Measurements from ENCODE around the gene CHP1. TPM values are rescaled to one million over a fixed set of nuclear protein-coding genes. Genes with fewer than 3 reads are reported as not detected.

CHP1 gene
- polyA plus RNA-seq, 3 donors = 57.2 to 67.2 (median 58.8) TPM

GRCh38 chr15:41301587-41301986 lies 70.5 kb downstream of the CHP1 start:
- Histone ChIP-seq H3K27me3 (ENCODE audit: control insufficient read depth in 2 of 2, insufficient read depth in 2 of 2, low read length in 2 of 2) (no peaks in the 10 kb centered on the region), H3K4me1 (ENCODE audit: control insufficient read depth in 1 of 2, insufficient read depth in 2 of 2, low read length in 2 of 2) (peaks cover 0 to 8% of the 10 kb centered on the region in 2 donors), H3K79me2 (ENCODE audit: insufficient read depth, low read length) (peaks cover 2% of the 10 kb centered on the region), H3K4me2 (replicated peaks; ENCODE audit: extremely low read depth, low read length, poor library complexity, severe bottlenecking) (no peak overlapping the region), H3K27ac (ENCODE audit: low read depth in 1 of 2, low read length in 2 of 2) (no peak overlapping the region), H3K9me3 (replicated peaks in 1 of 2; ENCODE audit: control insufficient read depth in 1 of 2, insufficient read depth in 1 of 2, low read length in 2 of 2) (no peaks in the 10 kb centered on the region), H2AFZ (ENCODE audit: insufficient read depth, low read depth, low read length, poor library complexity, severe bottlenecking) (no peak overlapping the region), H3K9ac (ENCODE audit: insufficient read depth, low read length, poor library complexity, severe bottlenecking) (no peak overlapping the region), H3K36me3 (replicated peaks in 1 of 2; ENCODE audit: control insufficient read depth in 1 of 2, insufficient read depth in 2 of 2, low read length in 2 of 2) (peaks cover 33 to 57% of the 10 kb centered on the region in 2 donors), H3K4me3 (replicated peaks in 1 of 3; ENCODE audit: low read depth in 2 of 3, low read length in 3 of 3) (no peak overlapping the region), H4K20me1 (ENCODE audit: insufficient read depth, low read length) (no peaks in the 10 kb centered on the region)
- H3K27ac Mint-ChIP-seq = no peak overlapping the region
- WGBS (ENCODE audit: insufficient coverage) = no CpG with 5 or more reads among the region's 1 CpG
- peaks cover 30 to 50% of the 10 kb centered on the region in 2 donors for H3K36me3 Mint-ChIP-seq
- H3K9me3 Mint-ChIP-seq = no peaks in the 10 kb centered on the region
- TF ChIP-seq CTCF (IDR thresholded peaks at IDR 0.05) = no peak
- no peaks in the 10 kb centered on the region for H3K27me3 Mint-ChIP-seq (ENCODE audit: low read depth in 3 of 3)
- no peak for DNase-seq
- H3K4me1 Mint-ChIP-seq = peaks cover 11% of the 10 kb centered on the region
- no peak overlapping the region for H3K4me3 Mint-ChIP-seq
- intact Hi-C loops (cut with micrococcal nuclease) = no loop called here

GRCh38 chr15:41304149-41304770 lies 73.2 kb downstream of the CHP1 start:
- H3K4me2 ChIP-seq (replicated peaks; ENCODE audit: extremely low read depth, low read length, poor library complexity, severe bottlenecking) = no peak overlapping the region
- H3K4me3 Mint-ChIP-seq = no peak overlapping the region
- no peaks in the 10 kb centered on the region for H3K9me3 ChIP-seq (replicated peaks in 1 of 2; ENCODE audit: control insufficient read depth in 1 of 2, insufficient read depth in 1 of 2, low read length in 2 of 2)
- H2AFZ ChIP-seq (ENCODE audit: insufficient read depth, low read depth, low read length, poor library complexity, severe bottlenecking) = no peak overlapping the region
- no peak for TF ChIP-seq CTCF (IDR thresholded peaks at IDR 0.05)
- no peak overlapping the region for H3K4me3 ChIP-seq (replicated peaks in 1 of 3; ENCODE audit: low read depth in 2 of 3, low read length in 3 of 3)
- peak overlapping the region in 1 of 7 donors; percentile 36 for H3K27ac Mint-ChIP-seq
- H3K36me3 ChIP-seq (replicated peaks in 1 of 2; ENCODE audit: control insufficient read depth in 1 of 2, insufficient read depth in 2 of 2, low read length in 2 of 2) = peaks cover 19 to 42% of the 10 kb centered on the region in 2 donors
- peaks cover 11% of the 10 kb centered on the region for H3K4me1 Mint-ChIP-seq
- H3K27me3 ChIP-seq (ENCODE audit: control insufficient read depth in 2 of 2, insufficient read depth in 2 of 2, low read length in 2 of 2) = no peaks in the 10 kb centered on the region
- no peaks in the 10 kb centered on the region for H4K20me1 ChIP-seq (ENCODE audit: insufficient read depth, low read length)
- H3K36me3 Mint-ChIP-seq = peaks cover 23 to 31% of the 10 kb centered on the region in 2 donors
- WGBS (ENCODE audit: insufficient coverage) = 71% methylated on average over 1 of the region's 3 CpGs
- no peaks in the 10 kb centered on the region for H3K9me3 Mint-ChIP-seq
- DNase-seq = no peak
- no peaks in the 10 kb centered on the region for H3K27me3 Mint-ChIP-seq (ENCODE audit: low read depth in 3 of 3)
- H3K9ac ChIP-seq (ENCODE audit: insufficient read depth, low read length, poor library complexity, severe bottlenecking) = no peak overlapping the region
- intact Hi-C loops (cut with micrococcal nuclease) = no loop called here
- peaks cover 0 to 8% of the 10 kb centered on the region in 2 donors for H3K4me1 ChIP-seq (ENCODE audit: control insufficient read depth in 1 of 2, insufficient read depth in 2 of 2, low read length in 2 of 2)
- H3K79me2 ChIP-seq (ENCODE audit: insufficient read depth, low read length) = no peaks in the 10 kb centered on the region
- no peak overlapping the region for H3K27ac ChIP-seq (ENCODE audit: low read depth in 1 of 2, low read length in 2 of 2)

All from CD14-positive monocyte (primary cell).